GM12878 (cell line): ENCODE results near the gene SLC2A4. TPM values are rescaled to one million over a fixed set of nuclear protein-coding genes. Genes with fewer than 3 reads are reported as not detected.

ENCODE experiments used
- ATAC-seq: fragments of 200-7000 bp; cut with Tn5 transposase; 3 replicates; pipeline ENCODE4 v1.9.1; 2020; ENCODE audit warnings: mild to moderate bottlenecking, moderate library complexity
- Bru-seq: library from RNA; stranded (reverse); fragments of 400-500 nt; gene quantifications from one replicate; lab custom pipeline; 2021; lab: Mats Ljungman, UMichigan
- BruChase-seq, 2 experiments: library from RNA; stranded (reverse); fragments of 400-500 nt; gene quantifications; one replicate each; lab custom pipeline; 2021; lab: Mats Ljungman, UMichigan
- BruUV-seq: library from RNA; stranded (reverse); fragments of 400-500 nt; replicated peaks from 2 replicates; lab custom pipeline; 2021; lab: Mats Ljungman, UMichigan
- CTCF ChIA-PET: fragments of 300-600 bp; sonication (Branson Sonifier 250); formaldehyde crosslinking; extraction: SDS; loops from one replicate; lab custom pipeline; 2021; ENCODE audit warnings: inconsistent platforms; lab: Yijun Ruan, JAX
- POLR2A ChIA-PET: fragments of 350-600 bp; formaldehyde crosslinking; extraction: SDS; loops from one replicate; lab custom pipeline; 2021; ENCODE audit warnings: inconsistent platforms; lab: Charles Lee
- RAD21 ChIA-PET: fragments of 300-600 bp; sonication (Branson Sonifier 250); formaldehyde crosslinking; loops from one replicate; lab custom pipeline; 2023; ENCODE audit warnings: antibody characterized with exemption; ENCODE audit not compliant: unreplicated experiment; lab: Charles Lee
- SMC1A ChIA-PET: fragments of 300-600 bp; sonication (Branson Sonifier 250); formaldehyde crosslinking; loops from one replicate; lab custom pipeline; 2023; ENCODE audit not compliant: unreplicated experiment, uncharacterized antibody; lab: Charles Lee
- DNase-seq: peaks from one replicate; pipeline ENCODE4 v3.0.0-alpha.2; 2011; ENCODE audit warnings: low read depth, low spot score
- FAIRE-seq: peaks from 3 replicates; lab custom pipeline; 2011; peaks lifted over from hg19 to GRCh38; lab: Jason Lieb, UNC
- H2AFZ ChIP-seq: 2 replicates; pipeline ENCODE4 v1.6.0; 2011; ENCODE audit warnings: low read depth, low read length, control low read depth; ENCODE audit not compliant: control insufficient read depth
- H3K27ac ChIP-seq: 2 replicates; pipeline ENCODE4 v1.5.1; 2011; ENCODE audit warnings: control low read depth; ENCODE audit not compliant: control insufficient read depth, insufficient read depth
- H3K27me3 ChIP-seq, 2 experiments: replicated peaks in 1 of 2; 2 replicates each; pipeline versions ENCODE4 v1.6.0 to v1.6.1; 2011; ENCODE audit warnings: low read length in 1 of 2; ENCODE audit not compliant: control insufficient read depth in 2 of 2, insufficient read depth in 2 of 2
- H3K36me3 ChIP-seq, 2 experiments: 2 replicates each; pipeline ENCODE4 v1.5.1; 2011; ENCODE audit warnings: low read length in 1 of 2; ENCODE audit not compliant: control insufficient read depth in 2 of 2, insufficient read depth in 2 of 2
- H3K4me1 ChIP-seq: 2 replicates; pipeline ENCODE4 v1.6.1; 2011; ENCODE audit warnings: mild to moderate bottlenecking, low read length, moderate library complexity, mixed read lengths; ENCODE audit not compliant: control insufficient read depth, insufficient read depth
- H3K4me2 ChIP-seq: 2 replicates; pipeline ENCODE4 v1.6.0; 2011; ENCODE audit warnings: control low read depth; ENCODE audit not compliant: control insufficient read depth, insufficient read depth
- H3K4me3 ChIP-seq: fragments of 200-600 bp; sonication (generic); 2 replicates; pipeline ENCODE4 v1.5.1; 2016
- H3K79me2 ChIP-seq: 2 replicates; pipeline ENCODE4 v1.6.0; 2011; ENCODE audit warnings: low read length; ENCODE audit not compliant: control insufficient read depth, insufficient read depth
- H3K9ac ChIP-seq: 2 replicates; pipeline ENCODE4 v1.8.0; 2011; ENCODE audit warnings: low read length, control low read depth, mixed read lengths; ENCODE audit not compliant: control insufficient read depth, insufficient read depth
- H3K9me3 ChIP-seq: replicated peaks from 3 replicates; pipeline ENCODE4 v1.5.1; 2011; ENCODE audit warnings: mild to moderate bottlenecking, low read length; ENCODE audit not compliant: control insufficient read depth, insufficient read depth
- H4K20me1 ChIP-seq: 2 replicates; pipeline ENCODE4 v1.6.0; 2011; ENCODE audit not compliant: control insufficient read depth, insufficient read depth
- DPF2 ChIP-seq: fragments of 450-650 bp; IDR thresholded peaks from 2 replicates; pipeline ENCODE4 v1.6.1; 2017; ENCODE audit warnings: mild to moderate bottlenecking
- EED ChIP-seq: sonication (generic); IDR thresholded peaks from 2 replicates; pipeline ENCODE4 v1.6.1; 2016; ENCODE audit warnings: antibody characterized with exemption, low read depth
- ELK1 ChIP-seq: IDR thresholded peaks from 2 replicates; pipeline ENCODE4 v1.6.1; 2012; ENCODE audit warnings: low read depth, low read length, improper control_type of control experiment
- HDGF ChIP-seq: fragments of 450-650 bp; IDR thresholded peaks from 2 replicates; pipeline ENCODE4 v1.6.1; 2016; ENCODE audit warnings: antibody characterized with exemption
- IKZF2 ChIP-seq, 2 experiments: fragments of 450-650 bp; IDR thresholded peaks; 2 replicates each; pipeline ENCODE4 v1.6.1; 2017; ENCODE audit warnings: mild to moderate bottlenecking in 2 of 2, moderate library complexity in 2 of 2
- MAX ChIP-seq: IDR thresholded peaks from 2 replicates; pipeline ENCODE4 v1.6.1; 2012; ENCODE audit warnings: low read depth, low read length, improper control_type of control experiment
- MXI1 ChIP-seq: fragments of 150-350 bp; IDR thresholded peaks from 2 replicates; pipeline ENCODE4 v1.6.1; 2011; ENCODE audit warnings: low read depth, mild to moderate bottlenecking, inconsistent platforms, low read length, improper control_type of control experiment
- MYB ChIP-seq: fragments of 150-350 bp; IDR thresholded peaks from 2 replicates; pipeline ENCODE4 v1.6.1; 2014; ENCODE audit warnings: mild to moderate bottlenecking, low read depth, low read length, borderline replicate concordance
- NFYB ChIP-seq: IDR thresholded peaks from 2 replicates; pipeline ENCODE4 v1.6.1; 2011; ENCODE audit warnings: low read depth, mild to moderate bottlenecking, low read length, improper control_type of control experiment, moderate library complexity; ENCODE audit not compliant: insufficient read depth
- PKNOX1 ChIP-seq: fragments of 450-650 bp; IDR thresholded peaks from 2 replicates; pipeline ENCODE4 v1.6.1; 2016; ENCODE audit warnings: mild to moderate bottlenecking
- POLR2AphosphoS5 ChIP-seq: IDR thresholded peaks from 2 replicates; pipeline ENCODE4 v1.6.1; 2011; ENCODE audit warnings: mild to moderate bottlenecking, low read length, inconsistent platforms
- POU2F2 ChIP-seq: IDR thresholded peaks from 3 replicates; pipeline ENCODE4 v1.6.1; 2011; ENCODE audit warnings: low read depth, mild to moderate bottlenecking, low read length, borderline replicate concordance
- RELA ChIP-seq: fragments of 450-650 bp; IDR thresholded peaks from 2 replicates; pipeline ENCODE4 v1.8.0; 2014; ENCODE audit warnings: borderline replicate concordance; ENCODE audit not compliant: partially characterized antibody
- YY1 ChIP-seq: IDR thresholded peaks from 2 replicates; pipeline ENCODE4 v1.6.1; 2011; ENCODE audit warnings: low read depth, mild to moderate bottlenecking, low read length
- ZBED1 ChIP-seq: IDR thresholded peaks from 2 replicates; pipeline ENCODE4 v1.6.1; 2016; ENCODE audit warnings: borderline replicate concordance
- ZNF207 ChIP-seq: fragments of 450-650 bp; IDR thresholded peaks from 2 replicates; pipeline ENCODE4 v1.6.1; 2014; ENCODE audit warnings: antibody characterized with exemption, mild to moderate bottlenecking, borderline replicate concordance
- ZSCAN29 ChIP-seq: fragments of 450-650 bp; IDR thresholded peaks from 2 replicates; pipeline ENCODE4 v1.6.1; 2017; ENCODE audit warnings: mild to moderate bottlenecking, moderate library complexity
- WGBS: methylation state at CpG from one replicate; pipeline ENCODE4 v1.1.6; 2016; ENCODE audit warnings: low lambda C conversion rate; ENCODE audit not compliant: insufficient replicate concordance, insufficient coverage; ENCODE audit errors: missing lambda C conversion rate; 5-methylcytosine and 5-hydroxymethylcytosine counted together
- in situ Hi-C: fragments of 300-500 bp; cut with MboI; formaldehyde crosslinking; loops from 9 replicates; pipeline ENCODE4 v1.14.3; 2018; ENCODE audit warnings: mixed read lengths
- intact Hi-C: fragments of 100-400 bp; cut with micrococcal nuclease; formaldehyde crosslinking; loops from one replicate; pipeline ENCODE4 v1.14.2; 2022; ENCODE audit not compliant: unreplicated experiment
- long read RNA-seq, 2 experiments: library from polyadenylated mRNA; unstranded; transcript quantifications; one replicate each; pipeline ENCODE4 v2.0.0, GENCODE V29; 2019 to 2020
- polyA minus RNA-seq, 3 experiments: library from RNA; depleted of rRNA, polyadenylated mRNA; stranded (reverse); fragments of >200 nt; gene quantifications; 2 replicates each; pipeline ENCODE4 v1.2.3, GENCODE V29; 2011
- polyA plus RNA-seq, 11 experiments: library from polyadenylated mRNA; depleted of rRNA in 4 of 11; unstranded in 6 of 11; stranded (reverse) in 5 of 11; fragments of >200 nt; fragmentation: Nextera tagmentation in 4 of 11; fragmentation: Illumina TruSeq in 1 of 11; extraction: Ambion mirVana in 4 of 11; extraction: Trizol in 1 of 11; gene quantifications; 1 replicate in 1 of 11; 2 replicates in 10 of 11; pipeline versions ENCODE4 v1.2.1 to v1.2.3, GENCODE V29; 2011 to 2016; ENCODE audit warnings: inconsistent platforms in 2 of 11, missing spikeins in 2 of 11, low read depth in 1 of 11
- total RNA-seq, 4 experiments: library from RNA; depleted of rRNA in 3 of 4; stranded (reverse); fragments of >200 nt in 3 of 4; fragmentation: Illumina TruSeq in 1 of 4; extraction: Trizol in 1 of 4; gene quantifications; 2 replicates each; pipeline versions ENCODE4 v1.2.1 to v1.2.3, GENCODE V29; 2013 to 2021

The SLC2A4 gene
- total RNA-seq (2013; cell fraction: nucleolus; rRNA removed): 0.17 and 0.23 TPM in 2 replicates
- total RNA-seq (2014; rRNA removed) (0.05 and 0.06 TPM in 2 replicates), total RNA-seq (2014; rRNA removed; fragmentation: Illumina TruSeq; extraction: Trizol) (0.04 and 0.05 TPM in 2 replicates), total RNA-seq (2021) (0.19 and 0.23 TPM in 2 replicates), polyA plus RNA-seq (2011; rRNA removed) (0.03 and 0.04 TPM in 2 replicates), polyA plus RNA-seq (2014; fragmentation: Illumina TruSeq; extraction: Trizol) (0.04 and 0.11 TPM in 2 replicates), polyA plus RNA-seq (2014; fragmentation: Nextera tagmentation; extraction: Ambion mirVana) (not detected), polyA plus RNA-seq (2014; rRNA removed) (0.03 and 0.06 TPM in 2 replicates), polyA plus RNA-seq (2016; fragmentation: Nextera tagmentation; extraction: Ambion mirVana) (not detected), polyA minus RNA-seq (2011; rRNA and poly(A)+ RNA removed) (not detected in 2 replicates), Bru-seq, nascent RNA (percentile 17 among the genes with signal in this experiment), BruChase-seq, experiment 1, labeled RNA remaining after a 6-hour chase (not detected), BruChase-seq, experiment 2, labeled RNA remaining after a 2-hour chase (percentile 19 among the genes with signal in this experiment)
- not detected for polyA plus RNA-seq (2011; ENCODE audit: low read depth)
- 0.06 and 0.17 TPM in 2 replicates for polyA plus RNA-seq (2011; cell fraction: cytosol; rRNA removed)
- polyA plus RNA-seq (2011; cell fraction: nucleus; rRNA removed): 0.28 and 0.37 TPM in 2 replicates
- not detected in 2 replicates for polyA plus RNA-seq (2012)
- not detected in 2 replicates for polyA minus RNA-seq (2011; cell fraction: cytosol; rRNA and poly(A)+ RNA removed)
- 0.10 and 0.24 TPM in 2 replicates for polyA minus RNA-seq (2011; cell fraction: nucleus; rRNA and poly(A)+ RNA removed)
- long read RNA-seq, experiment 1: 0 reads
- long read RNA-seq, experiment 2: 0 reads

GRCh38 chr17:7281074-7281952, at the start of gene SLC2A4:
TSS of gene SLC2A4 (plus strand) at chr17:7281718. CDS start at chr17:7281935, 217 bp downstream.
- Histone ChIP-seq H3K27me3 (no peaks in the 10 kb centered on the region; a peak in 2 of 4 replicates), H3K9me3 (no peaks in the 10 kb centered on the region), H3K79me2 (no peaks in the 10 kb centered on the region), H3K4me1 (peaks cover 8% of the 10 kb centered on the region), H3K27ac (no peak within 1 kb of the TSS), H3K36me3 (no peaks in the 10 kb centered on the region), H3K9ac (no peak within 1 kb of the TSS; the same call in 1 of the 2 replicates), H2AFZ (peak within 1 kb of the TSS; percentile 82), H3K4me3 (peak within 1 kb of the TSS; percentile 56), H3K4me2 (peak within 1 kb of the TSS; percentile 98), H4K20me1 (no peaks in the 10 kb centered on the region; the same call in 1 of the 2 replicates)
- intact Hi-C loops (loop anchor here (2.0 kb wide), 1 partner anchor 63 kb away; no protein-coding TSS in a partner anchor), in situ Hi-C loops (no loop called here)
- CTCF ChIA-PET: interaction anchor here (0.7 to 10.3 kb wide), 10 partner anchors 15 to 406 kb away, joined by 3 to 102 read pairs (median 4); partner anchors contain the start of genes ACAP1, NEURL4 and TP53
- ATAC-seq (peak; percentile 88), FAIRE-seq (peak; percentile 71), DNase-seq (peak; percentile 41)
- SMC1A ChIA-PET: interaction anchor here (0.5 to 3.3 kb wide), 5 partner anchors 15 to 79 kb away, joined by 3 to 17 read pairs (median 4); partner anchors contain the start of genes ACAP1 and TMEM95
- BruUV-seq: no TSS peak
- RAD21 ChIA-PET: interaction anchor here (0.6 to 2.3 kb wide), 4 partner anchors 15 to 407 kb away, joined by 3 to 11 read pairs (median 4); no protein-coding TSS in a partner anchor
- WGBS: 3% methylated on average over 71 of the region's 71 CpGs
- POLR2A ChIA-PET: interaction anchor here (0.7 to 1.7 kb wide), 2 partner anchors 15 to 73 kb away, joined by 4 to 6 read pairs; partner anchors contain the start of gene TMEM95
- TF ChIP-seq DPF2: 0 out of 2 replicates have a peak, but pooled peaks have one; percentile 4
- TF ChIP-seq MAX: peak; percentile 30; the same call in 1 of the 2 replicates
- peak; percentile 8; the same call in 1 of the 2 replicates for TF ChIP-seq PKNOX1
- 0 out of 2 replicates have a peak, but pooled peaks have one; percentile 37 for TF ChIP-seq HDGF
- TF ChIP-seq MXI1: peak; percentile 89
- TF ChIP-seq ZSCAN29: no peak
- no peak for TF ChIP-seq ZNF207
- no peak for TF ChIP-seq POU2F2
- TF ChIP-seq EED: peak; percentile 24; the same call in 1 of the 2 replicates
- TF ChIP-seq YY1: no peak
- TF ChIP-seq ELK1: no peak
- no peak for TF ChIP-seq RELA
- no peak for TF ChIP-seq POLR2AphosphoS5
- TF ChIP-seq ZBED1: no peak
- TF ChIP-seq NFYB: 0 out of 2 replicates have a peak, but pooled peaks have one; percentile 29
- TF ChIP-seq IKZF2 (IDR thresholded peaks at IDR 0.05): 0 out of 4 replicates have a peak, but pooled peaks of 1 of the 2 experiments have one; percentile 6
- no peak for TF ChIP-seq MYB
